ENCODE data around the gene ZFPM1. TPM values are rescaled to one million over a fixed set of nuclear protein-coding genes. Genes with fewer than 3 reads are reported as not detected.

ZFPM1 gene
- total RNA-seq, 2 donors from 2014 or later = 4.1 to 21.5 TPM

- Histone ChIP-seq H3K4me3 (no peak overlapping the region), H3K36me3 (no peaks in the 10 kb centered on the region), H3K9me3 (no peaks in the 10 kb centered on the region), H3K27ac (no peak overlapping the region), H3K4me1 (replicated peaks) (no peaks in the 10 kb centered on the region), H3K27me3 (replicated peaks; ENCODE audit: insufficient read depth) (no peaks in the 10 kb centered on the region)
- intact Hi-C loops (cut with DNase I) = no loop called here
- WGBS = 97% methylated on average over 10 of the region's 12 CpGs
- no peak for TF ChIP-seq POLR2A (IDR thresholded peaks at IDR 0.05)
- TF ChIP-seq POLR2AphosphoS5 (IDR thresholded peaks at IDR 0.05) = no peak
- TF ChIP-seq CTCF (IDR thresholded peaks at IDR 0.05) = no peak
- DNase-seq (ENCODE audit: low spot score) = no peak
These were observed 39.4 kb upstream of the ZFPM1 start for GRCh38 chr16:88413631-88414030.

- WGBS = 88% methylated on average over 21 of the region's 34 CpGs
These were observed 38.3 kb upstream of the ZFPM1 start for GRCh38 chr16:88414521-88415380.

GRCh38 chr16:88415381-88415705, 37.7 kb upstream of the ZFPM1 start:
- no peak overlapping the region for H3K27ac ChIP-seq
- DNase-seq (ENCODE audit: low spot score) = no peak
- H3K4me1 ChIP-seq (replicated peaks) = no peaks in the 10 kb centered on the region
- WGBS = 96% methylated on average over 5 of the region's 5 CpGs
- TF ChIP-seq POLR2A (IDR thresholded peaks at IDR 0.05) = no peak
- TF ChIP-seq CTCF (IDR thresholded peaks at IDR 0.05) = no peak
- no peak for TF ChIP-seq POLR2AphosphoS5 (IDR thresholded peaks at IDR 0.05)
- intact Hi-C loops (cut with DNase I) = no loop called here
- no peak overlapping the region for H3K4me3 ChIP-seq
- H3K36me3 ChIP-seq = no peaks in the 10 kb centered on the region
- no peaks in the 10 kb centered on the region for H3K9me3 ChIP-seq
- H3K27me3 ChIP-seq (replicated peaks; ENCODE audit: insufficient read depth) = no peaks in the 10 kb centered on the region

More at GRCh38 chr16:88414521-88415380, 38.3 kb upstream of the ZFPM1 start:
- Histone ChIP-seq H3K4me1 (replicated peaks) (no peaks in the 10 kb centered on the region), H3K27ac (no peak overlapping the region), H3K4me3 (no peak overlapping the region), H3K27me3 (replicated peaks; ENCODE audit: insufficient read depth) (no peaks in the 10 kb centered on the region), H3K36me3 (no peaks in the 10 kb centered on the region), H3K9me3 (no peaks in the 10 kb centered on the region)
- TF ChIP-seq CTCF (IDR thresholded peaks at IDR 0.05) = no peak
- no peak for TF ChIP-seq POLR2A (IDR thresholded peaks at IDR 0.05)
- TF ChIP-seq POLR2AphosphoS5 (IDR thresholded peaks at IDR 0.05) = no peak
- intact Hi-C loops (cut with DNase I) = no loop called here
- DNase-seq (ENCODE audit: low spot score) = no peak

GRCh38 chr16:88415713-88416323, 37.3 kb upstream of the ZFPM1 start:
- Histone ChIP-seq H3K27me3 (replicated peaks; ENCODE audit: insufficient read depth) (no peaks in the 10 kb centered on the region), H3K4me3 (no peak overlapping the region), H3K27ac (no peak overlapping the region), H3K4me1 (replicated peaks) (no peaks in the 10 kb centered on the region), H3K9me3 (no peaks in the 10 kb centered on the region), H3K36me3 (no peaks in the 10 kb centered on the region)
- intact Hi-C loops (cut with DNase I) = no loop called here
- TF ChIP-seq POLR2A (IDR thresholded peaks at IDR 0.05) (no peak), CTCF (IDR thresholded peaks at IDR 0.05) (no peak), POLR2AphosphoS5 (IDR thresholded peaks at IDR 0.05) (no peak)
- WGBS = 84% methylated on average over 29 of the region's 29 CpGs
- DNase-seq (ENCODE audit: low spot score) = no peak

GRCh38 chr16:88416686-88417085, 36.4 kb upstream of the ZFPM1 start:
- Histone ChIP-seq H3K9me3 (no peaks in the 10 kb centered on the region), H3K27me3 (replicated peaks; ENCODE audit: insufficient read depth) (no peaks in the 10 kb centered on the region), H3K4me1 (replicated peaks) (no peaks in the 10 kb centered on the region), H3K27ac (no peak overlapping the region), H3K4me3 (no peak overlapping the region), H3K36me3 (no peaks in the 10 kb centered on the region)
- intact Hi-C loops (cut with DNase I) = no loop called here
- no peak for DNase-seq (ENCODE audit: low spot score)
- WGBS = 94% methylated on average over 15 of the region's 17 CpGs
- no peak for TF ChIP-seq POLR2AphosphoS5 (IDR thresholded peaks at IDR 0.05)
- TF ChIP-seq CTCF (IDR thresholded peaks at IDR 0.05) = no peak
- TF ChIP-seq POLR2A (IDR thresholded peaks at IDR 0.05) = no peak

Data from prostate gland (tissue), 2 donors.